Measurements from ENCODE around the gene SNAI3. TPM values are rescaled to one million over a fixed set of nuclear protein-coding genes. Genes with fewer than 3 reads are reported as not detected.

The SNAI3 gene
- total RNA-seq, 2 donors from 2014 or later, result 1.0 to 1.6 TPM

GRCh38 chr16:88705801-88706228, 19.5 kb upstream of the SNAI3 start:
- H3K9me3 ChIP-seq, result no peaks in the 10 kb centered on the region
- no peaks in the 10 kb centered on the region for H3K36me3 ChIP-seq
- no peak for TF ChIP-seq CTCF (IDR thresholded peaks at IDR 0.05)
- H3K4me3 ChIP-seq, result peak overlapping the region; percentile 92 to 99
- DNase-seq (ENCODE audit: low spot score), result no peak
- H3K27ac ChIP-seq, result peak overlapping the region; percentile 79 to 80
- no peaks in the 10 kb centered on the region for H3K27me3 ChIP-seq
- H3K4me1 ChIP-seq, result peaks cover 0 to 61% of the 10 kb centered on the region in 2 donors

- peak overlapping the region; percentile 92 to 99 for H3K4me3 ChIP-seq
- no peak for DNase-seq (ENCODE audit: low spot score)
- no peak for TF ChIP-seq CTCF (IDR thresholded peaks at IDR 0.05)
- peak overlapping the region; percentile 79 to 80 for H3K27ac ChIP-seq
- H3K27me3 ChIP-seq, result no peaks in the 10 kb centered on the region
- H3K9me3 ChIP-seq, result no peaks in the 10 kb centered on the region
- H3K4me1 ChIP-seq, result peaks cover 0 to 67% of the 10 kb centered on the region in 2 donors
- peaks cover 1% of the 10 kb centered on the region for H3K36me3 ChIP-seq
Measured at GRCh38 chr16:88705076-88705684, 18.9 kb upstream of the SNAI3 start.

DNA sequence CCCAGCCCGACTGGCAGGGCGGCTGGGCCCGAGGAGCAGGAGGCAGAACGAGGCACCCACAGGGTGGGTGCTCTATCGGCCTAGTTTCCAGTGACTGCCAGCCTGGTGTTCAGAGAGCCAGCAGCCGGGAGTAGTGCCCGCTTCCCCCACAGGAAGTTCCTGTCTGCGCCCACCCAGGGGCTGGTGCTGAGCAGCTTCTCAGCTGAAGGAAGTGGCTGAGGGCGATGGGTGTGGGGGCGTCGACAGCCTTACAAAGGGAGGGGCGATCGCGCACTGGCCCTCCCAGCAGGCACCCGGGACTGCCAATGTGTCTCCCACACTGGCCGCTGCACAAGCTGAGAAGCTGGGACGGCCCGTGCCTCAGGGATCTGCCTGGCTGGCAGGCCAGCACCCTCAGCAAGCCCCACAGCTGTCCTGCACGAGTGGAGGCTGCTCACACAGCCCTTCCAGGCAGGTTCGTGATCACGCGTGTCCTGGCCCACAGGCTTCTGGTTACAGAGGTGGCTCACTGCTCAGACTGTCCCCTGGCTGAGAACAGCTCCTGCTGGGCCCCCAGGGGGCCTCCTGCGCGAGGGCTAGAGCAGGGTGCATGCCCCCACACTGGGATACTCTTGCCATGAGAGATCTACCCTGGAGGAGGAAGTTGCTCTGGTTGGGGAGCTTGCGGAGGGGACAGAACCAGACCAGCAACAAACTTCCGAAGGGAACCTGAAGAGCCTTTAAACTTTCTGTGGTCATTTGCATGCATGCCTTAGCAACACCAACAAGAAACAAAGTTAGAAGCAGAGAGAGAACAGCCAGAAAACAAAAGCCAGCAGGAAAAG, 17.4 kb upstream of the SNAI3 start:
- peaks cover 0 to 69% of the 10 kb centered on the region in 2 donors for H3K4me1 ChIP-seq
- H3K27ac ChIP-seq, result peak overlapping the region; percentile 56 to 60
- H3K4me3 ChIP-seq, result peak overlapping the region in 1 of 2 donors; percentile 19
- H3K9me3 ChIP-seq, result no peaks in the 10 kb centered on the region
- no peak for DNase-seq (ENCODE audit: low spot score)
- H3K36me3 ChIP-seq, result peaks cover 14% of the 10 kb centered on the region
- TF ChIP-seq CTCF (IDR thresholded peaks at IDR 0.05), result no peak
- no peaks in the 10 kb centered on the region for H3K27me3 ChIP-seq

DNA sequence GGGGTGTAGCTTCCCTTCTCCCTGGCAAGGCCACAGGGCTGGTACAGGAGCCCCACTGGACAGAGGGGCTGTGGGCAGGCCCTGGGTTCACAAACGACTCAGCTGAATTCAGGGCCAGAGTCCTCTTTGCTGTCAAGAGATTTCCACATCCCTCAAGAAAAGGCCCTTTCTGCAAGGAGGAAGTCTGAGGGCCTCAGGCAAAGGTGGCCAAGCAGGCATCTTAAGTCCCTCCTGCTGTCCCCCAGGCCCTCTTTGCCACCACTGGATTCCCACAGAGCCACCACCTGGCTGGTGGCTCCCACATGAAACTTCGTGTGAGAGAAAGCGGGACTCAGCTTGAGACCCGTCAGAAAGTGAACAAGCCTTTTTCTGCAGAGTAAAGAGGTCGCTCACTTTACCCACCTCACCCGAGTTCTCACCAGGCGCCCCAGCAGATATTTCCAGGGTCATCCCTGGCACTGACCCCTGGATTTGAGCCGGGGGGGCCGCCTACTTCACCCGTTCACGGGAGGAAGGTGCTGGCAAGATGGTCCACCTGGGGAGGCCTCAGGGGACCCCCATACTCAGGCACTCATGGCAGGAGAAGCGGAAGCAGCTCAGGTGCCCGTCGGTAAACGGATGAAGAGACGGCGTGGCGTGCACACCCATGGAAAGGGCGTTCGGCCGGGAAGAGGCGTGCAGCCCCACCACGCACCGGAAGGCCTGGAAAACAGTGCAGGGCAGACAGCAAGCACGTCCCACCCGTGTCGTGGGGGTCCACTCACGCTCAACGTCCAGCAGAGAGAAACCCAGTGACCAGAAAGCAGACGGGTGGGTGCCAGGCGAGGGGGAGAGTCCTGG, 16.3 kb upstream of the SNAI3 start:
- H3K27ac ChIP-seq, result peak overlapping the region; percentile 56 to 60
- peaks cover 25% of the 10 kb centered on the region for H3K36me3 ChIP-seq
- no peak for DNase-seq (ENCODE audit: low spot score)
- H3K4me3 ChIP-seq, result no peak overlapping the region
- H3K9me3 ChIP-seq, result no peaks in the 10 kb centered on the region
- H3K4me1 ChIP-seq, result peaks cover 0 to 68% of the 10 kb centered on the region in 2 donors
- no peaks in the 10 kb centered on the region for H3K27me3 ChIP-seq
- no peak for TF ChIP-seq CTCF (IDR thresholded peaks at IDR 0.05)

GRCh38 chr16:88701581-88702370, 15.5 kb upstream of the SNAI3 start:
- H3K4me1 ChIP-seq, result peaks cover 0 to 59% of the 10 kb centered on the region in 2 donors
- DNase-seq (ENCODE audit: low spot score), result no peak

More at GRCh38 chr16:88701581-88702370, 15.5 kb upstream of the SNAI3 start:
- peak overlapping the region; percentile 56 to 57 for H3K27ac ChIP-seq
- no peak for TF ChIP-seq CTCF (IDR thresholded peaks at IDR 0.05)
- peak overlapping the region in 1 of 2 donors; percentile 0 for H3K4me3 ChIP-seq
- H3K36me3 ChIP-seq, result peaks cover 34% of the 10 kb centered on the region
- no peaks in the 10 kb centered on the region for H3K9me3 ChIP-seq
- H3K27me3 ChIP-seq, result no peaks in the 10 kb centered on the region
